Osteoblast (primary cell): ENCODE results near the gene ALPL. TPM values are rescaled to one million over a fixed set of nuclear protein-coding genes. Genes with fewer than 3 reads are reported as not detected.

Source experiments
- DNase-seq: peaks from one replicate; pipeline ENCODE4 v3.0.0; 2011; ENCODE audit warnings: low spot score, mixed read lengths; ENCODE audit not compliant: insufficient read length; ENCODE audit errors: missing footprints
- H2AFZ ChIP-seq: 2 replicates; pipeline ENCODE4 v1.6.0; 2011; ENCODE audit warnings: mild to moderate bottlenecking, low read length
- H3K27ac ChIP-seq: 2 replicates; pipeline ENCODE4 v1.5.1; 2011; ENCODE audit warnings: mild to moderate bottlenecking, low read depth, low read length, moderate library complexity
- H3K27me3 ChIP-seq: 2 replicates; pipeline ENCODE4 v1.6.0; 2012; ENCODE audit warnings: mild to moderate bottlenecking, control low read depth, inconsistent platforms, low read length, moderate library complexity; ENCODE audit not compliant: insufficient read depth
- H3K36me3 ChIP-seq: 2 replicates; pipeline ENCODE4 v1.5.1; 2011; ENCODE audit warnings: mild to moderate bottlenecking, low read length, control low read depth, moderate library complexity; ENCODE audit not compliant: insufficient read depth
- H3K4me1 ChIP-seq: 2 replicates; pipeline ENCODE4 v1.5.1; 2011; ENCODE audit warnings: mild to moderate bottlenecking, low read length, control low read depth, moderate library complexity; ENCODE audit not compliant: insufficient read depth
- H3K4me2 ChIP-seq: 2 replicates; pipeline ENCODE4 v1.6.0; 2011; ENCODE audit warnings: mild to moderate bottlenecking, low read length; ENCODE audit not compliant: insufficient read depth
- H3K4me3 ChIP-seq: fragments of 200-600 bp; sonication (generic); 3 replicates; pipeline ENCODE4 v1.5.1; 2012; ENCODE audit warnings: mild to moderate bottlenecking, low read length, inconsistent platforms; ENCODE audit not compliant: insufficient read depth
- H3K79me2 ChIP-seq: 2 replicates; pipeline ENCODE4 v1.6.0; 2012; ENCODE audit warnings: mild to moderate bottlenecking, low read length, control low read depth, inconsistent platforms; ENCODE audit not compliant: insufficient read depth
- H3K9me3 ChIP-seq: 2 replicates; pipeline ENCODE4 v1.5.1; 2011; ENCODE audit warnings: low read depth, low read length, control low read depth
- H4K20me1 ChIP-seq: 2 replicates; pipeline ENCODE4 v1.6.0; 2012; ENCODE audit warnings: mild to moderate bottlenecking, low read length, control low read depth; ENCODE audit not compliant: insufficient read depth
- CTCF ChIP-seq: IDR thresholded peaks from 2 replicates; pipeline ENCODE4 v1.5.1; 2011; ENCODE audit warnings: mild to moderate bottlenecking, low read depth, low read length, moderate library complexity; ENCODE audit errors: extremely low read depth
- total RNA-seq: library from RNA; depleted of rRNA; stranded (reverse); fragments of >200 nt; gene quantifications from 2 replicates; pipeline ENCODE4 v1.2.3, GENCODE V29; 2012

ALPL gene
- total RNA-seq, 1 donor = 8.0 TPM

DNA sequence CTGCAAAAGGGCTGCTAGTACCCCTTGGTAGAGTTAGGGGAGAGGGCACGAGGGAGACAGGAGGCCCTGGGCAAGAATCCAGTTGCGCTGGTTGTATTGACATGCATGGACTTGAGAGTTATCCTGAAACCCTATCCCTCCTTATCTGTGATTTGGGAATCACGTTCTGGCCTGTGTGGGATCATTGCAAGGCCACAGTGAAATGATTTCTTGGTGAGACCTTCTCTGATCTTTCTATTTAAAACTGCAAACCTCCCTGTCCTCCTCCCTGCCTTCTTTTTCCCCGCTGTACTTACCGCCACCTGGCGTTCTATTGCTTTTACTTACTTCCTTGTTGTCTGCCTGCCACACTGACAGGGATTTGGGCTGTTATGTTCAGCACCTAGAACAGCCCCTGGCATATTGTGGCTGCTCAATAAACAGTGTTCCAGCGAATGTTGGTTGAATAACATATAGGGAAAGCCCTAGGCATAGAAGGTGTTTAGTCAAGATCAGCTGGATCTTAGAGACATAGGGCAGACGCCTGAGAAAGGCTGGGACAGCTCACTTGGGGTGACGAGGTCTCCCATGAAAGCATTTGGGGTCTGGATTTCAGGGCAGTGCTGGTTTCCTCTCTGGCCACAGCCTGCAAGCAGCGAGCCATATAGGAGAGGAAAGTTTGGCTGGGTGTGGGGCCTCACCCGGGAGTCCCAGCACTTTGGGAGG is 25.6 kb downstream of the ALPL start:
- Histone ChIP-seq H3K4me3 (no peak overlapping the region), H3K27ac (no peak overlapping the region), H2AFZ (no peak overlapping the region), H3K4me1 (peaks cover 3% of the 10 kb centered on the region), H3K9me3 (no peaks in the 10 kb centered on the region), H3K36me3 (no peaks in the 10 kb centered on the region), H3K27me3 (peaks cover 23% of the 10 kb centered on the region), H4K20me1 (peaks cover 7% of the 10 kb centered on the region), H3K4me2 (no peak overlapping the region), H3K79me2 (no peaks in the 10 kb centered on the region)
- DNase-seq = peak; percentile 92
- TF ChIP-seq CTCF = peak; percentile 39

DNA sequence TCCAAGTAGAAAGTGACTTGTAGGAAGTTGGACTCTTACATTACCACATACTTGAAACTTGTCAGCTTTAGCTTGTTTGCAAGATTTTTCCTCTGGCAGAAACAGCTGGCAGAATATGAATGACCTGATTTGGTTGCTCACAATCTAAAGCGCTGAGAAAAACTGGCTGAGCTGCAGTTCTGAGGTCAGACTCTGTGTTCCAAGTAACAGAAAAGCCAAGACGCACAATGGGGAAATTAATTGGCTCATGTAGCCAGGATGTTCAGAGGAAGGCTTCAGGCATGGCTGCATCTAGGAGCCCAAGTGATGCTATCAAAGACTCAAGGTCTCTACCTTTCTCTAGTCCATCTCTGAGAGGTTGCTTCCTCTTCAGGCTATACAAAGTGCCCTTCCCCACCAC is 27.0 kb downstream of the ALPL start:
- H3K36me3 ChIP-seq = no peaks in the 10 kb centered on the region
- H3K27me3 ChIP-seq = peaks cover 23% of the 10 kb centered on the region
- H2AFZ ChIP-seq = no peak overlapping the region
- H3K79me2 ChIP-seq = no peaks in the 10 kb centered on the region
- H3K4me1 ChIP-seq = peaks cover 7% of the 10 kb centered on the region
- no peak overlapping the region for H3K27ac ChIP-seq
- peaks cover 7% of the 10 kb centered on the region for H4K20me1 ChIP-seq
- no peaks in the 10 kb centered on the region for H3K9me3 ChIP-seq
- H3K4me2 ChIP-seq = no peak overlapping the region
- no peak overlapping the region for H3K4me3 ChIP-seq
- no peak for TF ChIP-seq CTCF
- DNase-seq = no peak

DNA sequence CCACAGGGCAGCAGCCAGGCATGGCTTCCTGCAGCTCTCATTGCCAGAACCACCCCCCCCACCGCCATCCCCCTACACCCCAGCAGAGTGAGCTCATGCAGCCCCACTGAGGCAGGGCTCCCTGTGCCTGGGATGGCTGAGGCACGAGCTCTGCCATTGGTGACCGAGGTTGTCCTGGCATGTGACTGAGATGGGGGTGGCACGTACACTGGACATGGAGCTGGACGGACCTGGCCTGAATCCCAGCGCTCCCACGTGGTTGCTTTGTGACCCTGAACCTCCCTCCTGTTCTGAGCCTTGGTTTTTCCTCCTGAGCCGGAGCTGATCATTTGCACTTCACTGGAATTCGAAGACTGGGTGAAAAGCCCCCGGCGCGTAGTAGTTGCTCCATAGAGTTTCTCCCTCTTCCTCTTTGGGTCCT is 28.3 kb downstream of the ALPL start:
- no peak for TF ChIP-seq CTCF
- Histone ChIP-seq H3K27ac (no peak overlapping the region), H2AFZ (no peak overlapping the region), H3K9me3 (no peaks in the 10 kb centered on the region), H3K4me1 (peaks cover 19% of the 10 kb centered on the region), H3K36me3 (no peaks in the 10 kb centered on the region), H3K27me3 (peaks cover 20% of the 10 kb centered on the region), H3K4me2 (no peak overlapping the region), H4K20me1 (peaks cover 9% of the 10 kb centered on the region), H3K4me3 (no peak overlapping the region), H3K79me2 (no peaks in the 10 kb centered on the region)
- DNase-seq = no peak

GRCh38 chr1:21537932-21538630 is 28.9 kb downstream of the ALPL start:
- H2AFZ ChIP-seq = no peak overlapping the region
- H3K4me1 ChIP-seq = peaks cover 19% of the 10 kb centered on the region
- no peak for DNase-seq

More at GRCh38 chr1:21537932-21538630, 28.9 kb downstream of the ALPL start:
- TF ChIP-seq CTCF = no peak
- no peaks in the 10 kb centered on the region for H3K79me2 ChIP-seq
- H4K20me1 ChIP-seq = peaks cover 9% of the 10 kb centered on the region
- H3K36me3 ChIP-seq = no peaks in the 10 kb centered on the region
- H3K27me3 ChIP-seq = peaks cover 15% of the 10 kb centered on the region
- H3K9me3 ChIP-seq = no peaks in the 10 kb centered on the region
- H3K27ac ChIP-seq = no peak overlapping the region
- no peak overlapping the region for H3K4me2 ChIP-seq
- no peak overlapping the region for H3K4me3 ChIP-seq
